Measurements from ENCODE around the gene ZKSCAN3.
A peak's percentile ranks its signal among the peaks of the same experiment; 100 is the strongest.

Gene ZKSCAN3

DNA sequence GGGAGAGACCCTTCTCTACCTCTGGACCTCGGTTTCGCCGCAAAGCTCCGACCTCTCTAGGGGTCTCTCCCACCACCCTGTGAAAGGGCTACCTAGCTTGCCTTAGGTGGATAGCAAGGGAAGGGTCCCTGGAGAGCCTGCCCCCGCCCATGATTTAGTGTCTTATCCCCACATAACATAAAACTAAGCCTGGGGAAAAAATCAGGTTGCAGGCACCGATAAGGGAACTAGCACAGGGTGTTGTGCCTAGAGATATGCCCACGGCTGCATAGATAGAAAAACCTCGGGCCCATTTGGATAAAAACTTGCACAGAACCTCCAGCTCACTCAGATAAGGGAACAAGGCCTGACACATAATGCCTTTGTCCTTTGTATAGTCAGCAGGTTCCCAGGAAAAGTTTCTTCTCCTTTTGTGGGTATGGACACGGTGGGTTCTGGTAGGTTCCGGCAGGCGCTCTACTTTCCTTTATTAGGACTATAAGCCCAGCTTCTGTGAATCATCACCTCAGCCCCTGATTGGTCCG is 14.6 kb upstream of the ZKSCAN3 start:
- peak overlapping the region; percentile 70 for H3K9ac ChIP-seq
- peak overlapping the region; percentile 93 for H3K4me2 ChIP-seq (ENCODE audit: low read length)
- no peaks in the 10 kb centered on the region for H3K79me2 ChIP-seq
- peak overlapping the region; percentile 97 for H2AFZ ChIP-seq
- H3K36me3 ChIP-seq (ENCODE audit: control insufficient read depth, insufficient read depth, low read length) = no peaks in the 10 kb centered on the region
- peaks cover 20% of the 10 kb centered on the region for H3K4me1 ChIP-seq
- H3K27ac ChIP-seq = peak overlapping the region; percentile 98
- H3K9me3 ChIP-seq (ENCODE audit: control insufficient read depth, low read length) = no peaks in the 10 kb centered on the region
- H3K4me3 ChIP-seq (ENCODE audit: low read depth, low read length) = peak overlapping the region; percentile 88
- TF ChIP-seq, protein P1, sequence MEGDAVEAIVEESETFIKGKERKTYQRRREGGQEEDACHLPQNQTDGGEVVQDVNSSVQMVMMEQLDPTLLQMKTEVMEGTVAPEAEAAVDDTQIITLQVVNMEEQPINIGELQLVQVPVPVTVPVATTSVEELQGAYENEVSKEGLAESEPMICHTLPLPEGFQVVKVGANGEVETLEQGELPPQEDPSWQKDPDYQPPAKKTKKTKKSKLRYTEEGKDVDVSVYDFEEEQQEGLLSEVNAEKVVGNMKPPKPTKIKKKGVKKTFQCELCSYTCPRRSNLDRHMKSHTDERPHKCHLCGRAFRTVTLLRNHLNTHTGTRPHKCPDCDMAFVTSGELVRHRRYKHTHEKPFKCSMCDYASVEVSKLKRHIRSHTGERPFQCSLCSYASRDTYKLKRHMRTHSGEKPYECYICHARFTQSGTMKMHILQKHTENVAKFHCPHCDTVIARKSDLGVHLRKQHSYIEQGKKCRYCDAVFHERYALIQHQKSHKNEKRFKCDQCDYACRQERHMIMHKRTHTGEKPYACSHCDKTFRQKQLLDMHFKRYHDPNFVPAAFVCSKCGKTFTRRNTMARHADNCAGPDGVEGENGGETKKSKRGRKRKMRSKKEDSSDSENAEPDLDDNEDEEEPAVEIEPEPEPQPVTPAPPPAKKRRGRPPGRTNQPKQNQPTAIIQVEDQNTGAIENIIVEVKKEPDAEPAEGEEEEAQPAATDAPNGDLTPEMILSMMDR (IDR thresholded peaks at IDR 0.05) = no peak
- H3K27me3 ChIP-seq (ENCODE audit: control insufficient read depth, insufficient read depth, low read length) = no peaks in the 10 kb centered on the region

DNA sequence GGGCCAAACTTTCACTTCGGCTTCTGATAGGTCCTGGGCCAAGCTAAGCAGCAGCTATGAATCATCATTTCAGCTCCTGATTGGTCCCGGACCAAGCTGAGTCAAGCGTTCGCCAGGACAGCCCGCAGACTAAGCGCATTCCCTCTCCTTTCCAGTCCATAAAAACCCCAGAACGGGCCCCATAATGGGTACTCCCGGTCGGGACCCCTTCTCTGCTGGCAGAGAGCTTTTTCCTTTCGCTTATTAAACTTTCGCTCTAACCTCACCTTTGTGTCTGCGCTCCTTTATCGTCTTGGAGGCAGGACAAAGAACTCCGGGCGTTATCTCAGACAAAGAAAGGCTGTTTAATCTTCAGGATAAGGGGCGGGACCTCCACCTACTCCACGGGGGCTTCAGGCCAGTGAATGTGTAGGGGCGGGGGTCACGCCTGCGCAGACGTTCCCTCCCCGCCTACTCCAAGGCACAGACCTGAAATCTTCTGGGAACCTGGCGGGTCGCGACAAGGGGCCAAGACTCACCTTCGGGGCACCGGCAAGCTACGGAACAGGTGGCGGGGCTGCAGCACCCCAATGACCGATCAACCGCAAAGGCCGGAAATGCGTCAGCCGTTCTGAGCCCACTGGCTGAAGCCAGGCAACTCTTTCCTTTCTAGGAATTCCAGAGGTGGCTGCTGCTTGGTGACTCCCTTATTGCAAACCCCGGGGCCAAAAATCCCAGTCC is 14.0 kb upstream of the ZKSCAN3 start, which contains the start of gene ZSCAN31:
Gene ZSCAN31 (minus strand): TSS at position 585 of the 720 bp plus-strand sequence. CDS start 6,465 bp downstream, outside the sequence.
- TF ChIP-seq, protein P1 (IDR thresholded peaks at IDR 0.05) = no peak
- H3K36me3 ChIP-seq (ENCODE audit: control insufficient read depth, insufficient read depth, low read length) = no peaks in the 10 kb centered on the region
- H3K9me3 ChIP-seq (ENCODE audit: control insufficient read depth, low read length) = no peaks in the 10 kb centered on the region
- H2AFZ ChIP-seq = peak within 1 kb of the TSS; percentile 97
- H3K9ac ChIP-seq = peak within 1 kb of the TSS; percentile 99
- peak within 1 kb of the TSS; percentile 93 for H3K4me2 ChIP-seq (ENCODE audit: low read length)
- peak within 1 kb of the TSS; percentile 88 for H3K4me3 ChIP-seq (ENCODE audit: low read depth, low read length)
- no peaks in the 10 kb centered on the region for H3K27me3 ChIP-seq (ENCODE audit: control insufficient read depth, insufficient read depth, low read length)
- H3K79me2 ChIP-seq = no peaks in the 10 kb centered on the region
- peaks cover 20% of the 10 kb centered on the region for H3K4me1 ChIP-seq
- H3K27ac ChIP-seq = peak within 1 kb of the TSS; percentile 98

DNA sequence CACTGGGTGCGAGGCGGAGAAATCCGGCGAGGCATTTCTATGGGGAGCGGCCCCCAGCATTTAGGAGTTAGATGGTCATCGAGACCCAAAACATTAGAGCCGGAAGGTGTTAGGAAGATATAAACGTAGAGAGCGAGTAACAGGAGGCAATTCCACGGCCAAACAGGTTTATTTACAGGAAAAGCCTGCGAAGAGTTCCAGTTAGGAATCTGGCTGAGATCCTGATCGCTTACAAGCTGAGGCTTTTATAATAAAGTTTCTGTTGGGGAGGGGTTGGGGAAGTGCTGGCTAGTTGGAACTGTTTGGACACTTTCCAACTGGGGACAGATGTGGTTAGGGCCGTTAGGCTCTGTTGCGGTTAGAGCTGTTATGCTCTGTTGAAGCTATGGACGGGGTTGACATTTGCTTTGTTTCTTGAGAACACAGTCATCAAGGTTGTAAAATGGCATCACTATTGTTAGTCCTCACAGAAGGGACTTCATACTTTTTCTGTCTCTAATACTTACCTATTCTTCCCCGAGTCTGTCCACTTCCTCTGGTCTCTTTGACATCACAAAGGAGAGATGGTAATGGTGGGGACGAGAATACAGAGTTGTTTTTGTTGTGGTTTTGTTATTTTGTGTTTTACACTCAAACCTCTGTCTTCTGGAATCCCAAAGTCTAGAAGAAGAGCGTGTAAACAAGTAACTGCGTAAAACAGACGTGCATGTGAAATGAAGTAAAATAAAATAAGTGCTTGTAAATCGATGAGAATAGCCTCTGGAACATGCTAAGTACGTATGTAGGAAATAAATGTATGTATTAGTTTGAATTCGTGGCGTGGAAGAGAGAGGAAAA is 13.2 kb upstream of the ZKSCAN3 start:
- H3K27me3 ChIP-seq (ENCODE audit: control insufficient read depth, insufficient read depth, low read length) = no peaks in the 10 kb centered on the region
- H3K79me2 ChIP-seq = no peaks in the 10 kb centered on the region
- peak overlapping the region; percentile 88 for H3K4me3 ChIP-seq (ENCODE audit: low read depth, low read length)
- peak overlapping the region; percentile 98 for H3K27ac ChIP-seq
- H3K36me3 ChIP-seq (ENCODE audit: control insufficient read depth, insufficient read depth, low read length) = no peaks in the 10 kb centered on the region
- H3K4me1 ChIP-seq = peaks cover 20% of the 10 kb centered on the region
- peak overlapping the region; percentile 99 for H3K9ac ChIP-seq
- H3K9me3 ChIP-seq (ENCODE audit: control insufficient read depth, low read length) = no peaks in the 10 kb centered on the region
- TF ChIP-seq, protein P1 (IDR thresholded peaks at IDR 0.05) = no peak
- H2AFZ ChIP-seq = peak overlapping the region; percentile 97
- H3K4me2 ChIP-seq (ENCODE audit: low read length) = peak overlapping the region; percentile 93

GRCh38 chr6:28337121-28337520 is 12.6 kb upstream of the ZKSCAN3 start:
- H3K36me3 ChIP-seq (ENCODE audit: control insufficient read depth, insufficient read depth, low read length) = no peaks in the 10 kb centered on the region
- TF ChIP-seq, protein P1 (IDR thresholded peaks at IDR 0.05) = no peak
- H3K9ac ChIP-seq = no peak overlapping the region
- H3K27me3 ChIP-seq (ENCODE audit: control insufficient read depth, insufficient read depth, low read length) = no peaks in the 10 kb centered on the region
- no peaks in the 10 kb centered on the region for H3K79me2 ChIP-seq
- H2AFZ ChIP-seq = peak overlapping the region; percentile 97
- peak overlapping the region; percentile 93 for H3K4me2 ChIP-seq (ENCODE audit: low read length)
- H3K9me3 ChIP-seq (ENCODE audit: control insufficient read depth, low read length) = no peaks in the 10 kb centered on the region
- H3K4me3 ChIP-seq (ENCODE audit: low read depth, low read length) = peak overlapping the region; percentile 88
- peaks cover 20% of the 10 kb centered on the region for H3K4me1 ChIP-seq
- H3K27ac ChIP-seq = peak overlapping the region; percentile 98

Data from parathyroid adenoma (tissue), 2 donors.